Kidney tubule cell (primary cell): ENCODE measurements around the gene EXOC7.
"Not testable (repeated sequence)": the region's sequence is repeated elsewhere in the genome, so short reads cannot be mapped to it uniquely, and the experiment has no call there.

ENCODE experiments used
- DNase-seq: peaks from one replicate; pipeline ENCODE4 v3.0.0-alpha.2; 2018; ENCODE audit warnings: low spot score

EXOC7 gene

GRCh38 chr17:76042868-76043267 lies 60.7 kb downstream of the EXOC7 start:
- not testable (repeated sequence) for DNase-seq

- DNase-seq, result no peak
These were observed 63.2 kb downstream of the EXOC7 start for GRCh38 chr17:76040376-76040775.

- no peak for DNase-seq
These were observed 64.5 kb downstream of the EXOC7 start for GRCh38 chr17:76039121-76039520.

- peak; percentile 8 for DNase-seq
These were observed 65.5 kb downstream of the EXOC7 start for GRCh38 chr17:76038050-76038449.

- no peak for DNase-seq
These were observed 66.9 kb downstream of the EXOC7 start for GRCh38 chr17:76036497-76037261.

DNA sequence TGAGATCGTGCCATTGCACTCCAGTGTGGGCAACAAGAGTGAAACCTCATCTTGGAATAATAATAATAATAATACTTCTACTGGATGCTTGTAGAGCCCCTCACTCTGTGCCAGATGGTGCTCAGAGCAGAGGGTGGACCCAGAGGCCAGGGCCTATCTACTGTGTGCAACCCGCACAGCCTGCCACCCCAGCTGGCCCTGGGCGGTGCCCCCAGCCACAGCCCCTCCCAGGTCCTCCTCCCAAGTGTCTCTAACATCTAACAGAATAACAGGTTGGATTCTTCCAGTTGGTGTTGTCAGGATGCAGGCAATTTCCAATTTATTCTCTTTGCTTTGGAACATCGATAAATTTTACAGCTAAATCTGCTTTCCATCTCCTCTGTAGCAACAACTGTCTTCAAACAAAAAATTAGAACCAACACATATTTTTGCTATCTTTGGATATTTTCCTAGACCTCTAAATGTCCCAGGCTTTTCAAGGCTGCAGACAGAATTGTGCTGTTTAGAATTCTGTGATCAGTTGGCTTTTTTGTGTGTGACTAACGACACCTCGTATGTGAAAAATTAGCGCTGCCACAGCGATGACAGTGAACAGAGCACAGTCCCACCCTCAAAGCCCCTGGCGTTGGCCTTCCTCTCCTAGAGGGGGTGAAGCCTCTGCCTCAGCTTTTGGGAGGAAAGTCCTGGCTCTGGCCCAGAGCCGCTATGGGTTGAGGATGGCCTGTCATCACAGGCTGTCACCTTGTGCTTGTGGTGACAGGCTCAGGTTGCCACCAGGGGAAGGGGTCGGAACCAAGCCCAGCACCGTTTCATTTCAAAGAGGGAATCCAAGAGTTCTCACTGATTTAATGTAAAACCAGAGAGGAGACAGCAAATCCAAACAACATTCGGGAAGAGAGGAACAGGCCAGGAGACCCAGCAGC lies 68.9 kb downstream of the EXOC7 start:
- DNase-seq, result no peak

- no peak for DNase-seq
These were observed 70.4 kb downstream of the EXOC7 start for GRCh38 chr17:76033139-76033538.

DNA sequence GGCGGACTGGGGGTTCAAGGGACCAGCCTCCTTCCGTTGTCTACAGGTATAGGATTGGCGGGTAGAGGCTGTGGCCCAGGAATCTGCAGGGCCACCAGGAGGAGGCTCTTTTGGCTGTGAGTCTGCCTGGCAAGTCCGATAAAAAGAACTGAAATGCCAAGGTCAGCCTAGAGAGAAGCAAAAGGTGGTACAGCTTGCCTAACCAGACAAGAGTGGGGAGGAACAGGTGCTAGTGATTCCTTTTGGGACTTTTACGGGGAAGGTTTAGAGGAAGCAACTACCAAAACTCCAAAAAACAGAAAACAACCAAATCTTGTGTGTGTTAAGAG lies 70.8 kb downstream of the EXOC7 start:
- DNase-seq, result no peak

- peak; percentile 33 for DNase-seq
These were observed 71.4 kb downstream of the EXOC7 start for GRCh38 chr17:76032073-76032779.
